T-helper 1 cell treated with Interleukin-12 subunit alpha and Interleukin-12 subunit beta and Interleukin-4 antibody, amounts not matched to agents 30 μg/mL and 1 μg/mL, for 36 hours (primary cell): Measurements from ENCODE around the gene DOK3.
"Not testable (repeated sequence)": the region's sequence is repeated elsewhere in the genome, so short reads cannot be mapped to it uniquely, and the experiment has no call there.

Source experiments
- H3K27ac Mint-ChIP-seq: one replicate; pipeline ENCODE4 v1.8.0; 2021; ENCODE audit warnings: mild to moderate bottlenecking, mixed read lengths
- H3K27me3 Mint-ChIP-seq: one replicate; pipeline ENCODE4 v1.8.0; 2021; ENCODE audit warnings: low read depth, mixed read lengths
- H3K36me3 Mint-ChIP-seq: one replicate; pipeline ENCODE4 v1.8.0; 2021; ENCODE audit warnings: low read depth, mixed read lengths
- H3K4me1 Mint-ChIP-seq: one replicate; pipeline ENCODE4 v1.8.0; 2021; ENCODE audit warnings: low read depth, mixed read lengths
- H3K4me3 Mint-ChIP-seq: one replicate; pipeline ENCODE4 v1.8.0; 2021; ENCODE audit warnings: mild to moderate bottlenecking, moderate library complexity, mixed read lengths
- H3K9me3 Mint-ChIP-seq: one replicate; pipeline ENCODE4 v1.8.0; 2021; ENCODE audit warnings: mixed read lengths

The DOK3 gene

GRCh38 chr5:177542816-177543465, 33.3 kb upstream of the DOK3 start:
- Mint-ChIP-seq H3K27ac (no peak overlapping the region), H3K27me3 (no peaks in the 10 kb centered on the region), H3K9me3 (no peaks in the 10 kb centered on the region), H3K36me3 (peaks cover 10% of the 10 kb centered on the region), H3K4me3 (no peak overlapping the region), H3K4me1 (peaks cover 10% of the 10 kb centered on the region)

GRCh38 chr5:177540438-177540837, 30.8 kb upstream of the DOK3 start:
- Mint-ChIP-seq H3K9me3 (no peaks in the 10 kb centered on the region), H3K4me1 (peaks cover 6% of the 10 kb centered on the region), H3K27me3 (no peaks in the 10 kb centered on the region), H3K36me3 (peaks cover 11% of the 10 kb centered on the region), H3K4me3 (no peak overlapping the region), H3K27ac (no peak overlapping the region)

GRCh38 chr5:177539411-177539810, 29.8 kb upstream of the DOK3 start:
- no peak overlapping the region for H3K27ac Mint-ChIP-seq
- H3K27me3 Mint-ChIP-seq = no peaks in the 10 kb centered on the region
- H3K4me1 Mint-ChIP-seq = peaks cover 6% of the 10 kb centered on the region
- no peak overlapping the region for H3K4me3 Mint-ChIP-seq
- no peaks in the 10 kb centered on the region for H3K9me3 Mint-ChIP-seq
- peaks cover 11% of the 10 kb centered on the region for H3K36me3 Mint-ChIP-seq

- no peak overlapping the region for H3K27ac Mint-ChIP-seq
- no peak overlapping the region for H3K4me3 Mint-ChIP-seq
- H3K36me3 Mint-ChIP-seq = peaks cover 11% of the 10 kb centered on the region
- H3K4me1 Mint-ChIP-seq = peaks cover 6% of the 10 kb centered on the region
- H3K27me3 Mint-ChIP-seq = no peaks in the 10 kb centered on the region
- no peaks in the 10 kb centered on the region for H3K9me3 Mint-ChIP-seq
These were observed 29.2 kb upstream of the DOK3 start for GRCh38 chr5:177538876-177539275.

- H3K4me1 Mint-ChIP-seq = peaks cover 6% of the 10 kb centered on the region
- H3K27ac Mint-ChIP-seq = no peak overlapping the region
- H3K27me3 Mint-ChIP-seq = no peaks in the 10 kb centered on the region
- no peaks in the 10 kb centered on the region for H3K9me3 Mint-ChIP-seq
- peaks cover 13% of the 10 kb centered on the region for H3K36me3 Mint-ChIP-seq
- no peak overlapping the region for H3K4me3 Mint-ChIP-seq
These were observed 28.0 kb upstream of the DOK3 start for GRCh38 chr5:177537389-177538361.

- no peak overlapping the region for H3K27ac Mint-ChIP-seq
- H3K9me3 Mint-ChIP-seq = no peaks in the 10 kb centered on the region
- peaks cover 3% of the 10 kb centered on the region for H3K4me1 Mint-ChIP-seq
- no peaks in the 10 kb centered on the region for H3K27me3 Mint-ChIP-seq
- H3K4me3 Mint-ChIP-seq = no peak overlapping the region
- peaks cover 15% of the 10 kb centered on the region for H3K36me3 Mint-ChIP-seq
These were observed 26.8 kb upstream of the DOK3 start for GRCh38 chr5:177536386-177536785.

GRCh38 chr5:177535125-177535524, 25.5 kb upstream of the DOK3 start:
- no peaks in the 10 kb centered on the region for H3K4me1 Mint-ChIP-seq
- no peak overlapping the region for H3K27ac Mint-ChIP-seq
- no peaks in the 10 kb centered on the region for H3K27me3 Mint-ChIP-seq
- peaks cover 23% of the 10 kb centered on the region for H3K36me3 Mint-ChIP-seq
- H3K9me3 Mint-ChIP-seq = no peaks in the 10 kb centered on the region
- no peak overlapping the region for H3K4me3 Mint-ChIP-seq

GRCh38 chr5:177534433-177534832, 24.8 kb upstream of the DOK3 start:
- H3K27me3 Mint-ChIP-seq, H3K27ac Mint-ChIP-seq, H3K4me3 Mint-ChIP-seq, H3K4me1 Mint-ChIP-seq, H3K9me3 Mint-ChIP-seq: not testable (repeated sequence)
- H3K36me3 Mint-ChIP-seq = peaks cover 24% of the 10 kb centered on the region

GRCh38 chr5:177531209-177531940, 21.7 kb upstream of the DOK3 start:
- H3K4me1 Mint-ChIP-seq = no peaks in the 10 kb centered on the region
- H3K27me3 Mint-ChIP-seq = no peaks in the 10 kb centered on the region
- no peaks in the 10 kb centered on the region for H3K9me3 Mint-ChIP-seq
- no peak overlapping the region for H3K4me3 Mint-ChIP-seq
- peaks cover 16% of the 10 kb centered on the region for H3K36me3 Mint-ChIP-seq
- no peak overlapping the region for H3K27ac Mint-ChIP-seq

GRCh38 chr5:177530638-177531037, 21.0 kb upstream of the DOK3 start:
- H3K4me1 Mint-ChIP-seq = no peaks in the 10 kb centered on the region
- peaks cover 16% of the 10 kb centered on the region for H3K36me3 Mint-ChIP-seq
- H3K4me3 Mint-ChIP-seq = no peak overlapping the region
- H3K9me3 Mint-ChIP-seq = no peaks in the 10 kb centered on the region
- H3K27me3 Mint-ChIP-seq = no peaks in the 10 kb centered on the region
- no peak overlapping the region for H3K27ac Mint-ChIP-seq

- Mint-ChIP-seq H3K27me3 (no peaks in the 10 kb centered on the region), H3K9me3 (no peaks in the 10 kb centered on the region), H3K36me3 (peaks cover 18% of the 10 kb centered on the region), H3K4me1 (no peaks in the 10 kb centered on the region), H3K27ac (no peak overlapping the region), H3K4me3 (no peak overlapping the region)
These were observed 19.9 kb upstream of the DOK3 start for GRCh38 chr5:177529247-177530203.

- Mint-ChIP-seq H3K4me1 (no peaks in the 10 kb centered on the region), H3K36me3 (peaks cover 18% of the 10 kb centered on the region), H3K27me3 (no peaks in the 10 kb centered on the region), H3K27ac (no peak overlapping the region), H3K4me3 (no peak overlapping the region), H3K9me3 (no peaks in the 10 kb centered on the region)
These were observed 19.0 kb upstream of the DOK3 start for GRCh38 chr5:177528631-177529030.

- no peak overlapping the region for H3K4me3 Mint-ChIP-seq
- H3K27me3 Mint-ChIP-seq = no peaks in the 10 kb centered on the region
- H3K9me3 Mint-ChIP-seq = no peaks in the 10 kb centered on the region
- H3K27ac Mint-ChIP-seq = no peak overlapping the region
- H3K4me1 Mint-ChIP-seq = no peaks in the 10 kb centered on the region
- H3K36me3 Mint-ChIP-seq = peaks cover 18% of the 10 kb centered on the region
These were observed 18.0 kb upstream of the DOK3 start for GRCh38 chr5:177527595-177527994.

GRCh38 chr5:177526791-177527190, 17.2 kb upstream of the DOK3 start:
- H3K4me3 Mint-ChIP-seq = no peak overlapping the region
- H3K27ac Mint-ChIP-seq = no peak overlapping the region
- peaks cover under 1% of the 10 kb centered on the region for H3K4me1 Mint-ChIP-seq
- H3K36me3 Mint-ChIP-seq = peaks cover 15% of the 10 kb centered on the region
- H3K9me3 Mint-ChIP-seq = no peaks in the 10 kb centered on the region
- H3K27me3 Mint-ChIP-seq = no peaks in the 10 kb centered on the region
